RWPE1 (cell line): Measurements from ENCODE around the gene CELF4.

Experiments used
- CTCF ChIA-PET: fragments of 350-600 bp; sonication (Branson Sonifier 250); formaldehyde crosslinking; extraction: SDS; loops from one replicate; lab custom pipeline; 2021; lab: Yijun Ruan, JAX
- POLR2A ChIA-PET: fragments of 400-600 bp; formaldehyde crosslinking; extraction: SDS; loops from one replicate; lab custom pipeline; 2020; ENCODE audit warnings: antibody characterized with exemption; ENCODE audit not compliant: low non-redundant PET; lab: Yijun Ruan, JAX
- DNase-seq: peaks from one replicate; pipeline ENCODE4 v3.0.0; 2012; ENCODE audit warnings: low spot score
- H3K27ac ChIP-seq: fragments of 450-650 bp; 2 replicates; pipeline ENCODE4 v1.5.1; 2017
- CTCF ChIP-seq: fragments of 450-650 bp; conservative IDR thresholded peaks from 2 replicates; pipeline ENCODE4 v1.5.1; 2017; ENCODE audit warnings: low read depth, mild to moderate bottlenecking

Gene CELF4

GRCh38 chr18:37499044-37499443, 66.6 kb downstream of the CELF4 start:
- H3K27ac ChIP-seq, result no peak overlapping the region
- TF ChIP-seq CTCF, result no peak
- POLR2A ChIA-PET, result no interaction called here
- DNase-seq, result no peak
- CTCF ChIA-PET, result no interaction called here

DNA sequence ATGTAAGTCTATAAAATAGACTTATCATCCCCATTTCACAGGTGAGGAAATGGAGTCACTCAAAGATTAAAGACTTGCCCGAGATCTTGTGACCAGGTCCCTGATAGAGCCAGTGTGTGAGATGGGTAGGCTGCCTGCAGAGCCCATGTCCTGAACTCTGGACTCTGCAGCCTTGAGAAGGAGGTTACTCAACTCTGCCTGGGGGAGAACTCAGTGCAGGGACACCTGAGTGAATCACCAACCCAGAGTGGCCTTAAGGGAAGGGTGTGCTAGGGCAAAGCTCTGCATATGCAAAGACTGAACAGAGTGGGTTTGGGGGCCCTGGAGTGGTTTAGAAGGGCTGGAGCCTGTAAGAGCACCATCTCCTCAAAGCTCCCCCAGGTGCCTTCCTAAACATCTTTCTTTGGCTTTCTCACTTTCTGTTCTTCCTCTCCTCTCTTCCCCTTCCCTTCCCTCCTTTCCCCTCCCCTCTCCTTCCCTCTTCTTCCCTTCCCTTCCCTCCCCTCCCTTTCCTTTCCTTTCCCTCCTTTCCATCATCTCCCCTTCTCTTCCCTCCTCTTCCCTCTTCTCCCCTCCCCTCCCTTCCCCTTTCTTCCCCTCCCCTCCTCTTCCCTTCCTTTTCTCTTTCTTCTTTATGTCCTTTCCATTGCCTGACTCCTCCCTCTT, 67.6 kb downstream of the CELF4 start:
- CTCF ChIA-PET, result no interaction called here
- no peak for TF ChIP-seq CTCF

GRCh38 chr18:37496568-37496967, 69.0 kb downstream of the CELF4 start:
- DNase-seq, result no peak
- no peak for TF ChIP-seq CTCF
- CTCF ChIA-PET, result no interaction called here

More for the DNA sequence above, 67.6 kb downstream of the CELF4 start:
- no peak for DNase-seq
- no peak overlapping the region for H3K27ac ChIP-seq
- POLR2A ChIA-PET, result no interaction called here

DNA sequence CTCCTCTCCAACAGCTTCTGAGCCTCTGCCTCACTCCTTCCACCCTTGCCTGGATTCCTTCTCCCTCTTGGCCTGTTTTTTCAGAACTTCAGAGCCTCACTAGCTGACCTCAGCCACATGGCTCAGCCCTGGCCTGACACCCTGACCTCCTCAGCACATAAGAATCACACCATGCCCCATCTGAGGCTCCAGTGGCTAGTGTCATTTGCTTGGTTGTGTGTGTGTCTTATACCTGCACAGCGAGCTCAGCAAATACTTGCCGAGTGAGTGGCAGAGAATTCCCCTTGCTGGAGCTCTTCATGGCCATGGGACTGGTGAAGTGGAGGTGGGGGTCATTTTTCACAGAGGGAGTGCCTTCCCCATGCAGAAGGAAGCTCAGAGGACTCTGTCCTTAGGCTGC, 70.2 kb downstream of the CELF4 start:
- ChIA-PET POLR2A (no interaction called here), CTCF (no interaction called here)
- no peak for DNase-seq
- H3K27ac ChIP-seq, result no peak overlapping the region
- TF ChIP-seq CTCF, result no peak

More at GRCh38 chr18:37496568-37496967, 69.0 kb downstream of the CELF4 start:
- POLR2A ChIA-PET, result no interaction called here
- H3K27ac ChIP-seq, result no peak overlapping the region

DNA sequence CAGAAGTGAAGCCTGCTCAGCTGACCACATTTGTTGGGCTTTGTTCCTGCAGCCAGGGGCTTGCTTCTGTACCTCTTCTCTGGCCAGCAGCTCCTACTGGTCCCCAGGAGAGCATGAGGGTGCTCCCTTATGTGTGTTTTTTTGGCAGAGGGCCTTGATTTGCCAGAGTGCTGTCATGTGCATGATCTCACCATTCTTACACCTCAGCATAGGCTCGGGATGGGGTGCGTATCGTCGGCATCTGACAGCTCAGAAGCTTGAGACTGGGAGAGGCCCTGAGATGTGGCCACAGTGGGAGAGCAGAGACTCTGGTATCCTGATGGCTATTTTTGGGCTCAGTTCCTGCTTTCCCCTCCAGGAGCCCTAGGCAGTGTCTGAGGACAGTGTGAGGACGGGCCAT, 71.2 kb downstream of the CELF4 start:
- H3K27ac ChIP-seq, result no peak overlapping the region
- ChIA-PET POLR2A (no interaction called here), CTCF (no interaction called here)
- TF ChIP-seq CTCF, result no peak
- DNase-seq, result no peak

- H3K27ac ChIP-seq, result no peak overlapping the region
- no peak for TF ChIP-seq CTCF
- no peak for DNase-seq
- POLR2A ChIA-PET, result no interaction called here
- CTCF ChIA-PET, result no interaction called here
Observed at GRCh38 chr18:37493352-37493935, 72.2 kb downstream of the CELF4 start.
